Left renal cortex interstitium (tissue), 4 donors: Measurements from ENCODE around the gene P3H2. TPM values are rescaled to one million over a fixed set of nuclear protein-coding genes. Genes with fewer than 3 reads are reported as not detected.

ENCODE experiments used
- DNase-seq, 4 donors: peaks; one replicate each; pipeline ENCODE4 v3.0.0-alpha.2; 2013; ENCODE audit warnings: low read depth in 4 of 4, low spot score in 2 of 4, missing footprints in 1 of 4
- polyA plus RNA-seq, 4 donors: library from polyadenylated mRNA; unstranded; fragments of 120-200 nt; gene quantifications; one replicate each; pipeline ENCODE4 v1.2.1, GENCODE V29; 2013; ENCODE audit not compliant: insufficient read length in 4 of 4

The P3H2 gene
- polyA plus RNA-seq, 4 donors = 82.6 to 101 (median 93.8) TPM

DNA sequence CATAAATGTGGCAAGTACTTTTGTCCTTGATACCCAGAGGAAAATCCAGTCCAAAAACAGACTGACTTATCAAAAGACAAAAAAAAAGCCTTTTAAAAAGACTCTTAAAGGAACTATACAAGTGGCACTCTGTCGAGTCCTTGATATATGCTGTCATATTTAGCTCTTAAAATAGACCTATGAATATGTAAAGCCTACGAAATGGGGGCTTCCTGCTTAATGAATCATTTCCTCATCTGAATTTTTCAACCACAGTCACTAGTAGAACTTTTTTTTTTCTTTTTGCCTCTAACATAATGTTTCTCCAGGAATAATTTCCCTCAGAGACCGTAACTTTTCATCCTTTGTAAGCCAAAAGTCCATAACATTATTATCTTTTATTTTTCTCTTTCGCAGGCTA lies 95.8 kb downstream of the P3H2 start:
- DNase-seq = no peak

DNA sequence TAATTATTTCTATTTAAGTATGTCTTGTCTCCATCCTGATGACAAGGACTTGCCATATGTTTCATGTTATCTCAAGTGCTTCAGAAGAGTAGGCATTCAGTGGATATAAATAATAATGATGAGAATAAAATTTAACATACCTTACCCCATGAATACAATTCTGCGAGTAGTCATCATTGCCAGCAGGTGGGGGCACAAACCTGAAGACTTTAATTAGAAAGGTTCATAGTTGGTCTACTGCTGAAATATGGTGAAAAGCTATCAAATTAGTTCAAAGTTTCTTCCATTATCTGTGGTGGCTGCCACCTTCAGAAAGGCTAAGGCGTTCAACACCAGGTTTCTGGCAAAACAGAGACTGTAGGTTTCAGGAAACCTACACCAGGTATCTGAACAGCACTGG lies 100.9 kb downstream of the P3H2 start:
- DNase-seq = no peak

DNA sequence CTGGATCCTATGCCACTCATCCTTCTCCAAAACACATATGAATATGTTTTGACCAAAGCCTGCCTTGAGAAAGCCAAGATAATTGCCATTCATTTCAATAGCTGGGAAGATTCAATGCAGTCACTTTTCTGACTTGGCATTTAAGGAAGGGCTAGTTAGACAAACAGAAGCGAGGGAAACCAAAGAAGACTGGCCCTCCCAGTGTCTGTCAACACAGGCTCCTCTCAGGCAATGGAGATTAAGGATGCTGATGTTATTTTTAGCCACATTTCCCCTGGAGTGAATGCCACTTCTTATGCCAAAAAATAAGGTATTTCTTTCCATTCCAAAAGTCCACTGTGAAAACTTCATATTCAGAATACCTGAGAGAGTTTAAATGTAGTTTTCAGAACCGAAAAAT lies 101.7 kb downstream of the P3H2 start:
- no peak for DNase-seq

DNA sequence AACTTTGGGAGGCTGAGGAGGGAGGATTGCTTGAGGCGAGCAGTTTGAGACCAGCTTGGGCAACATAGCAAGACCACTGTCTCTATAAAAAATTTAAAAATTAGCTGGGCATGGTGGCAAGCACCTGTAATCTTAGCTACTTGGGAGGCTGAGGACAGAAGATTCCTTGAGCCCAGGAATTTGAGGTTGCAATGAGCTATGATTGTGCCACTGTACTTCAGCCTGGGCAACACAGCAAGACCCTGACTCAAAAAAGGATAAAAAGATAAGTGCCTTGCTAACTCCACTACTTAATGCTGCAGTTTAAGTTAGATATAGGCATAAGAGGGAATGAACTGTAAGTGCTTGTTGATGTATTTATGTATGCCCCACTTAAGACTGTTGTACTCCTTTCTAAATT lies 102.2 kb downstream of the P3H2 start:
- no peak for DNase-seq

DNA sequence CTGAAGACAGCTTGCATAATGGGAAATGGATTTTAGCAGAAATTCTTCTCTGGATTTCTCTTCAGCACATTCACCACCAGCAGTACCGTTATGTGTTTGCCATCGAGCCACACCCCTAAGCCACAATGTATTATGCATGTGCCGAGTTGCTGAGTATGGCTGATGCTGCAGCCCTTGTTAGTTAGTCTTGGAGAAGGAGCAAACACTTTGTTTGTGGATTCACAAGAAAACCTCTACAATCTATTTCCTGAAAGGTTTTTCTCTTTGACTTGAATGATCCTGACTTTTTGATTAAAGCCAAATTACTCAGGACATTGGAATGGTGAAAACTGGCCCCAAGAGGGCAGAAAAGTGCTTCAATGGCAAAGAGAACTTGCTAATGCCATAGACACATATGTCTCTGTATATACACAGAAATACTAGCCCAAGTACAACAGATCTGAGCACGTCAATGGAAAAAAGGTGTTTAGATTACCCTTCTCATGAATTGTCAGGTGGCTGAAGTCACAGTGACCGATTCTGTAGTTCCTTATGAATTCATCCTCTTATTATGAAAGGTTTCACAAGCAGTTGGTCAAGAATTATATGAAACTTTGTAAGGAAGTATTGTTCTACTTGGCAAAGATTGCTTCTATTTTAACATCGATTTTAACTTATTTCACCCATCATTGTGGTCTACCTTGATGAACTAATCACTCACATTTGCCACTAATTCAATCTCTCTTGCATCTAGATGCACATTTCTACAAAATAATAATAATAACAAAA lies 103.0 kb downstream of the P3H2 start:
- DNase-seq = peak in 1 of 4 donors; percentile 44

DNA sequence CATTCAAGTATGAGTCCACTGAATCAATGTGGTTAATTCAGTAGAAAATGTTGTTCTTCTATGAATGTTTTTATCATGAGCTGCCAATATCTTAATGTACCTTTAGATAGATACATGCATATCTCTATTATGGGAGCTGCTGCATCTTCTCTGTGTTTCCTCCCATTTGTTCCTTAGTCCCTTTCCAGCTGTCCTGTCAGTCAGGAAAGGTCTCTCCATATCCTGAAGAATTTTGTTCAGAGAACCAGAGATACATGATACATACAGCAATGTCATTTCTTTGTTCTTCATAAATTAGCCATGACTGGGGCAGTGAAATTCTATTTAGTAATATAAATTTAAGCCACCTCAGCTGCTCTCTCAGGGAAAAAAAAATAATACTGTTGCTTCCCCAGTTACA lies 103.7 kb downstream of the P3H2 start:
- DNase-seq = no peak

DNA sequence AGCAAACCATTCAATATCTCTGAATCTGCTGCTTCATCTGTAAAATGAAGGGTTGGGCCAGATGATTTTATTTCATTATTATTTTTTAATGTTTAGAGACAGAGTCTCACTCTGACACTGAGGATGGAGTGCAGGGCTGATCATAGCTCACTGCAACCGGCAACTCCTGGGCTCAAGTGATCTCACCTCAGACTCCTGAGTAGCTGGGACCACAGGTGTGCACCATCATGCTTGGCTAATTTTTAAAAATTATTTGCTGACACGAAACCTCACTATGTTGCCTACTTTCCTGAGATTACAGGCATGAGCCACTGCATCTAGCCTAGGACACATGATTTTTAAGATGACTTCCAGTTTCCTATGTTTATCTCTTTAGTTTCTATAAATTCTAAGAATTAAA lies 105.8 kb downstream of the P3H2 start:
- no peak for DNase-seq

DNA sequence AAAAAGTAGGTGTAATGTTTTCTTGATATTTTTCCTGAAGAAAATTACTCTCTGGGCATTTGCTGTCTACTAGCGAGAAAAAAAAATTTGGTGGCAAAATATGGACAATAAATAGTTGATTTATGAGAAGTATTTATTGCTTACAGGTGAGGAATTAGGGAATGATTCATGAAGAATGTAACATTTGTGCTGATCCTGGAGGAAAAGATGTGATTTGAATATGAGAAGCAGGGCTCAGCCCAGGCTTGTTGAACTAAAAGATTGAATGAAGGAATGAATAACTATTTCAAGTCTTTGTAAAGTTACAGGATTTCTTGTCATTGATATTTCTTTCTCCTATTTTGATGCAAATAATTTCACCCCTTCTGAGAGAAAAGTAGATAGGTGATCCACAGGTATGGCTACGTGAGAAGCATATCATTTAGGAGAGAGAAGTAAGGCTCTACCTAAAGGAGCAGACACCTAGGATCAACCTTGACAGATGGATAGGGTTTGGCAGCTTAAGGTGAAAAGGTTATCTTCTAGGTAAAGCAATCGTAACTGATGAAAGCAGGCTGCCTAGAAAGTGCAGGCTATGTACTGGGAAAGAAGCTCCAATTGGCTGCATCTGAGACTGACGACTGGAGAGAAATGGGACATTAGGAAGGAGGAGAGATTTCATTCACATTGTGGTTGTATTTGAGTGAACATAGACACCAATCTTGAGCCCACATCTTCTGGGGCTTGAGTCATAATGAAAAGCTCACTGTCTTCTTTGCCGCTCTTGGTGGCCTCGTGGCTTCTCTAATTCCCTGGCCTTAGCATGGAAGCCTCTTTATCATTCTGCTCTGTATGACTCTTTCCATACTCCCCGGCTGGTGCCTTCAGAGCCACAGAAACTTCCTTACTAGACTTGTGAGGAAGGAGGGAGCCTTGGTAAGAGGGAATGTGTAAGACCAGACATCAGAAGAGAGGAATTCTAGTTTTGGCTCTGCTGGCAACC lies 106.5 kb downstream of the P3H2 start:
- no peak for DNase-seq

DNA sequence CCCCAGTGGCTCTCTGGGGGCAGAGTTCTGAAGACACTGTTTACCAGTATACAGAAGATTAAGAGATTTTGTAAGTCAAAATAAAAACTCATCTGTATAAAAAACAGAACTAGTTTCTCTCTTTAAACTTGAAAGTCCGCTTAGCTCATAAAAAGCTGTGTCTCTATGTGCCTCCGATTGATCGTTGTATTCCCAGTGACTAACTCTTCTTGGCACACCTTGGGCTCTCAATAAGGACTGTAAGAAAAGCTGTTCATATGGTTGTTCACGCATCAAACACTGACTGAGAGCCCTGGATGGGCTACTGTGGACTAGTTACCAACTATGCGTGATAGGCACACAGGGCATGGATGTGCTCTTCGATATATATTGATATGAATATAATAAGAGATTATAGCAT lies 107.9 kb downstream of the P3H2 start:
- no peak for DNase-seq

DNA sequence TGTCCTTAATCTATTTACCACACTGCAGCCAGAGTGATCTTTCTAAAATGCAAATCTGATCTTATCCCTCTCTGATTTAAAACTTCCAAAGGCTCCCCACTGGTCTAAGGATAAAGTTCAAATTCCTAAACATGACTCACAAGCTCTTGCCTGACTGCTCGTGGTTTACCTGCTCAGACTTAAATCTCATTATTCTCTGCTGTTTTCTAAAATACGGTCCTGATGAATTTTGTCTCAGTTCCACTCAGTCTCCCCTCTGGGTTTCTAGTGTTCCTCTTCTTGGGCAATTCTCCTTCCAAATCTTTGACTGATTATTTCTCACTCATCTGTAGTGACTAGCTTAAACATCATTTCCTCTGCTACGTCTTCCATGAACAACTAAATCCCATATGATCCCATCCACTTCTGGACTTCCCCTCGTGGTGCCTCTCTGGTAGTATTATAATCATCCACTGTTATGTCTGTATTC lies 108.3 kb downstream of the P3H2 start:
- DNase-seq = peak in 2 of 4 donors; percentile 3 to 13

DNA sequence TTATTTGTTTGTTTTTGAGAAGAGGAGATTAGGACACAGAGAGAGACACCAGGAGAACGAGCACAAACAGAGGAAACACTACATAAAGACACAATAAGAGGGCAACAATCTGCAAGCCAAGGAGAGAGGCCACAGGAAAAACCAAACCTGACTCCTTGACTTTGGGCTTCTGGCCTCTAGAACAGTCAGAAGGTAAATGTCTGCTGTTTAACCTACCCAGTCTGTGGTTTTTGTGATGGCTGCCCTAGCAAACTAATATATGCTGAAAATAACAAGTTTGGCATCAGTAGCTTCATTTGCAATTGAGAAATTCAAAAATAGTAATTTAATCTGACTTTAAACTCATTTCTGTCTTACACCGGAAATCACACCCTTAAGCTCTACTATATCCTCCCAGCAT lies 110.2 kb downstream of the P3H2 start:
- DNase-seq = no peak

DNA sequence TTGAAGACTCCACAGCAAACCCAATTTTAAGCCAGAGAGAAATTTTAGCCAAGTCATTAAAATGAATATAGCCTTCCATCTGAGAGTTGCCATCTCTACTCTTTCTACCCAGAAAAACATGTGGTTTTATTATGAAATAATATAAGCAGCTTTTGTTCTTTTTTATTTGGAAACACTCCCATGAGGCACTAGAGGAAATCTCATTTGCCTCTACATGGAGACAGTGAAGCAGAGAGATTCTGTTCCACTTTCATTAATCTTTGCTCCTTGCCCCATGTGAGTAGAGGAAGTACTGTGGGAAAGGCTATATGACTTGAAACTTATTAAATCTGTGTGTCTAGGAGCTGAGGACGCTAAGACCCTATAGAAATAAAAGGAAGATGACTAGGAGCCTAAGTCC lies 111.1 kb downstream of the P3H2 start:
- no peak for DNase-seq

DNA sequence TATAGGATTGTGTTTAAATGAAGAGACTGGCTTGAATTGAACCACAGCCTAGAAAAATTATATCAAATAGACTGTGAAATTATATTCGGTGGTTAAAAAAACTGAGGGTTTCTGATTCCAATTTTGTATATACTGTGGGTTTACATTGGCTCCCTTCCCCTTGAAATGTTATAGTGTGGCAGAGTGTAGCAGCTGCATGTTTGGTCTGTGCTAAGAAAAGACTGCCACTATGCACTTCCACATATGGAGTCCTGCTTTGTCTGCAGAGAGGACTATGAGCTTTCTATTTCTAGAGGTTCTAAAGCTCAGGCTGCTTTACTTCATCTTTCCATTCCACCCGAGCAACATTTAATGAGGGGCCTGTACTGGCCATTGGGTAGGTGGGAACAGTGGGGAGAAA lies 112.3 kb downstream of the P3H2 start:
- no peak for DNase-seq

DNA sequence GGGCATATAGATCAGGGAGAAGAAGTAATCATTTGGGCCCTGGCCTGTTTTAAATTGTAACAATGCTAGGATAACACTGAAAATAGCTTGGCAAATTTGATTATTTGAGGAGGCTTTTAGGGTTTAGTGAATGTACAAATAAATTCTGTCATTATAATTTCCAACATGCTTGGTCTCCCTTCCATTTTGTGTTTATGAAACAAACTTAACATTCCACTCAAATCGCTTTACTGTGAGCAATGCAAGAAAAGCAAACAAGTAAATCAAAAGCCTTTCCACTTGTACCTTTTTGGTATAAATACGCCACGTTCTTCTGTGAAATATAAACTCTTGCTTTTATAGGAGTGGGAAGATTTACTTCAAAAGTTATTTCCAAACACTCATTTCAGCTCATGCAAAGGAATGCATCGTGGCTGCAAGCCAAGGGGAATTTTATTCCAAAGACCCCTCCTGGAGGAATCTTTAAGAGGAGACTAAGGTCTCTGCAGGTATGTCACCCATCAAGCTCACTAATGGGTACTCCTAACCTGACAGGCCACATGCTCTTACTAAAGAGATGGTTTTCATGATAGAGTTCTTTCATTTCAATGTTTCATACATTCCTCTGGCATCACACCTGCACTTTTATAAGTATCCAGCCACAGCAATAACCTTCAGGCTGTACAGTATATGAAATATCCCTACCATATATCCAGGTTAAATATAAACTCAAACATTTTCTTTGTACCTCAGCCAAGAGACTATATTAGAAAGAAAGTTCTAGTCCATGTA lies 115.2 kb downstream of the P3H2 start:
- no peak for DNase-seq

DNA sequence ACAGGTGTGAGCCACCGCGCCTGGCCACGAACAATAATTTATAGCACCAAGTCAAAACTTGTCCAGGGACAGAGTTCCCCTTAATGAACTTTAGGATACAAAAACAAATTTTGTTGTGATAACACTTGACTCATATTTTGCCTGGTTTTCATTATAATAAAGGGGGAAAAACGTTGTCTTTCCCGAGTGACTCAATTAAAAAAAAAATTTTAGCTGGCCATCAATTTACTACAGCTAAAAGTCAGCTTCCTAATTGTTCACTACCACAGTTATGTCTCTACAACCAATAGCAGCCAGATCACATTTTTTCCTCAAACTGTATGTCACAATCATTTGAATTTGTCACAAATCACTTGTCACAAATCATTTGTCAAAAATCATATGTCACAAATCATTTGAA lies 116.0 kb downstream of the P3H2 start:
- no peak for DNase-seq

DNA sequence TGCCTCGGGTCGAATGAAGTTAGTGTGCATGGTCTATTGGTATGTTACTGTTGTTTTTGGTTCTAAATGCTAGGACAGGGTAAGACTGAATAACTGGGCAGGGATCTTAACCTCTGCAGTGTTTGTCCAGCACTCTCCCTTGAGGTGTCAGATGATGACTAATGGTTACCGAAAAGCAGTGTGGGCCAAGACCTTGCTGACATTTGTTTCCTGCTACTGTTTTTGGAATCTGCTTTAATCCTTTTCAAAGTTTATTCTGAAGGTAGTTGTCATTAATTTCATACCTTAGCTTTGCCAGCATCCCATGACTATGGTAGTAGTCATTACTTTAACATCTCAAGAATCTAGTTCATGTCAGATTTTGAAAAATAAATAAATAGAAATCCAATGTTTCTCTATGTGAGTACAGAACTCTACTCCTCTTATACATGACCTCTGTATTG lies 117.0 kb downstream of the P3H2 start:
- DNase-seq = no peak

DNA sequence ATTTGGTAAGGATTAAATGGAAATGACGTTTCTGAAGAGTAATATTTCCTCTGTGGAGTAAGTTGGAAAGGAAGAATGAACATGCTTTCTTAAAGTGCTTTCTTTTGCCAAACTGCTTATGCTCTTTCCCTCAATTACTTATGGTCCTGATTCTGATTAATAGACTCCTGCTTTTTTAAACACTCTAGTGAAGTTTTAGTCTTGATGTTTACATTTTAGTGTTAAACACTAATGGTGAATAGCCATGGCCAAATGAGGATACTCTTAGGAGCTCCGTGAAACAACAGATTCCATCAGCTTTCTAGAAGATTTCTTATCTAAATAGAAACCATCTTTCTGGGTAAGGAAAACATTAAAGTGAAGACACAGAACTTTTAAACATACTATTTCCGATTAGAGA lies 117.6 kb downstream of the P3H2 start:
- no peak for DNase-seq

DNA sequence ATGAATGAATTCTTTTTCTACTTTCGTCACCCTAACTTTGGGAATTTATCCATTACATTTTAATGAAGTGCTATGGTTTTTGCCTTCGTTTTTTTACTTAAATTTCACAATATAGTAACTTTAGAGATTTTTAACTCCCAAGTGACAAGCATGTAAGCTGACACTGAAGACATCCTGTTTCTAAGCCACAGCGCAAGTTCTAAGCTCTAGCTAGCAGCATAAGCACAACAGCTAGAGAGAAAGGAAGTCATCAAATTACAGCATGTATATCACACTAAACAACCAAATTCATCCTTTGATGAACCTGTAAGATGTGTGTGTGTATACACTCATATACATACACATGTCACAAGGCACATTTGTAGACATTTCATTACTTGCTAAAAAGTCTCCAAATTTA lies 119.3 kb downstream of the P3H2 start:
- no peak for DNase-seq

DNA sequence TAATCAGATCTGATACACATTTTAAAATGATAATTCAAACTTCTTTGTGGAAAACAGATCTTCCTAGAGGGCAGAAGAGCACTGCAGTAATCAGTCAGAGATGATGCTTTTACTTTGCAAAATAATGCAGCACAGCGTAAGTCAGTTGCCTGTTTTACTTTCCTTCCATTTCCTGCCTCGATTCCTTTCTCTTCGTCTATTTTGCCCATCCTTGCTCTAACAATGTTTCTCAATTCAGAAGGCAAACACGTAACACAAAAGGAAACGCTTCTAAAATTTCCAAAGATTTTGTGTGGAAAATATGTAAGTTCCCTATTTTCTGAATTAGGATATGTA lies 119.9 kb downstream of the P3H2 start:
- DNase-seq = no peak

DNA sequence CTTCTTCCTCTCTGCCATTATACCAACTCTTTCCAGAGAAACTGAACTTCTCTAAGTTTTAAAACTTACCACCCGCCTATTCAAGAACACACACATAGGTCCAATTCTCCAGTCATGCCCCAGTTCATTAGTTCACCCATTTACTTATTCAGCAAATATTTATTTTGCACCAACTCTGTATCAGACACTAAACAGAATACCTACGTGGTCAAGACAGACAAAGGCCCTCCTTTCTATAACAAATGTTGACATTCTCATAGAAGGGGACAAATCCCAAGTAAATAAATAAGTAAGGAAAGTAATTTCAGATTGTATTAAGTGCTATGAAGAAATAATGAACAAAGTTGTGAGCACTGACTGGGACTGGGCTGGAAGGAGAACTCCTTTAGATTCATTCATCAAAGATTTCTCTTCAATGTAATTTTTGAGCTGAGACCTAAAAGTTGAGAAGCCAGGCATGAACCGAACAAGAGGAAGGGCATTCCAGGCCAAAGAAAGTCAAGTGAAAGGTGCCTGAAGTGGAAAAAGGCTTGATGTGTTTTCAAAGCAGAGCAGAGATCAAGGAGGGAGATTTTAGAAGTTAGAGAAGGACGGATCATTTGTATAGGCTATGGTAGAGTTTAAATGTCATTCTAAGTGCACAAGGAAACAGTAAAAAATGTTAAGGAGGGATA lies 120.4 kb downstream of the P3H2 start:
- no peak for DNase-seq
